HK-2 (cell line): ENCODE results near the gene TRIM52.
A peak's percentile ranks its signal among the peaks of the same experiment; 100 is the strongest.
"Not testable (repeated sequence)": the region's sequence is repeated elsewhere in the genome, so short reads cannot be mapped to it uniquely, and the experiment has no call there.

Source experiments
- DNase-seq: peaks from one replicate; pipeline ENCODE4 v3.0.0-alpha.2; 2018; ENCODE audit not compliant: unreplicated experiment

TRIM52 gene

GRCh38 chr5:181260720-181261319, at the start of gene TRIM52:
Gene TRIM52, minus strand, starts transcription at chr5:181261143. Its CDS starts 330 bp downstream, at chr5:181260813.
- DNase-seq, result peak; percentile 82

- not testable (repeated sequence) for DNase-seq
Observed at GRCh38 chr5:181287331-181287730, 26.4 kb upstream of the TRIM52 start.

- not testable (repeated sequence) for DNase-seq
Observed at GRCh38 chr5:181285962-181286705, 25.2 kb upstream of the TRIM52 start.

- DNase-seq, result not testable (repeated sequence)
Observed at GRCh38 chr5:181283841-181284755, 23.2 kb upstream of the TRIM52 start.

GRCh38 chr5:181283347-181283746, 22.4 kb upstream of the TRIM52 start:
- DNase-seq, result no peak

- no peak for DNase-seq
Observed at GRCh38 chr5:181282874-181283273, 21.9 kb upstream of the TRIM52 start.

GRCh38 chr5:181282415-181282814, 21.5 kb upstream of the TRIM52 start:
- not testable (repeated sequence) for DNase-seq

GRCh38 chr5:181281984-181282316, 21.0 kb upstream of the TRIM52 start:
- DNase-seq, result no peak

- DNase-seq, result no peak
Observed at GRCh38 chr5:181281077-181281983, 20.4 kb upstream of the TRIM52 start.

GRCh38 chr5:181280251-181280762, 19.4 kb upstream of the TRIM52 start:
- DNase-seq, result no peak

- not testable (repeated sequence) for DNase-seq
Observed at GRCh38 chr5:181273433-181273744, 12.4 kb upstream of the TRIM52 start.

GRCh38 chr5:181271081-181271480, 10.1 kb upstream of the TRIM52 start:
- DNase-seq, result no peak

- not testable (repeated sequence) for DNase-seq
Observed at GRCh38 chr5:181267907-181268306, 7.0 kb upstream of the TRIM52 start.

- peak; percentile 9 for DNase-seq
Observed at GRCh38 chr5:181267291-181267904, 6.5 kb upstream of the TRIM52 start.

GRCh38 chr5:181265092-181265671, 4.2 kb upstream of the TRIM52 start:
- no peak for DNase-seq

- DNase-seq, result no peak
Observed at GRCh38 chr5:181263633-181264032, 2.7 kb upstream of the TRIM52 start.

GRCh38 chr5:181261320-181262049, 542 bp upstream of the TRIM52 start:
- peak; percentile 64 for DNase-seq

GRCh38 chr5:181259974-181260719, 796 bp downstream of the TRIM52 start:
- DNase-seq, result no peak

GRCh38 chr5:181259283-181259682, 1.7 kb downstream of the TRIM52 start:
- DNase-seq, result no peak
